ENCODE data around the gene ATP8A1.
"Not testable (repeated sequence)": the region's sequence is repeated elsewhere in the genome, so short reads cannot be mapped to it uniquely, and the experiment has no call there.

ATP8A1 gene

DNA sequence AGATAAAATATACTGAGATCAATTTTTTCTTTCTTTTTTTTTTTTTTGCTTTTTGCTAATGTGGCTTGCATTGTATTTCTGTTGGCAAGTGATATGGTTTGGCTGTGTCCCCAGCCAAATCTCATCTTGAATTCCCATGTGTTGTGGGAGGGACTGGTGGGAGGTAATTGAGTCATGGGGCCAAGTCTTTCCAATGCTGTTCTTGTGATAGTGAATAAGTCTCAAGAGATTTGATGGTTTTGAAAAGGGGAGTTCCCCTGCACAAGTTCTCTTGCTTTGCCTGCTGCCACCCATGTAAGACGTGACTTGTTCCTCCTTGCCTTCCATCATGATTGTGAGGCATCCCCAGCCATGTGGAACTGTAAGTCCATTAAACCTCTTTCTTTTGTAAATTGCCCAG lies 195.7 kb downstream of the ATP8A1 start:
- not testable (repeated sequence) for DNase-seq

DNA sequence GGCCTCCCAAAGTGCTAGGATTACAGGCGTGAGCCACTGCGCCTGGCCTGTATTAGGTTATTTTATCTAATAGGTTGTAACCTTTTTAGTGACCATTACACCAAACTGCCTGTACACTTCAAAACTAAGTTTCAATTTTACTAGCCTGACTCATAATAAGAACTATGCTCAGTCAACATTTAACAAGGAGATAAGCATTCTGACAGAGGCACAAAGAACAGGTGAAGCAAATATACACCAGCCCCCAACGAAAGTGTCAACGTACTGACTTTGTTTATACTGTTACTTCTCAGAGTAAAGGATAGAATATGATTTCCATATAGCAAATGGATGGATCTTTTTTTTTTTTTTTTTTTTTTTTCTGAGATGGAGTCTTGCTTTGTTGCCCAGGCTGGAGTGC lies 196.9 kb downstream of the ATP8A1 start:
- no peak for DNase-seq

DNA sequence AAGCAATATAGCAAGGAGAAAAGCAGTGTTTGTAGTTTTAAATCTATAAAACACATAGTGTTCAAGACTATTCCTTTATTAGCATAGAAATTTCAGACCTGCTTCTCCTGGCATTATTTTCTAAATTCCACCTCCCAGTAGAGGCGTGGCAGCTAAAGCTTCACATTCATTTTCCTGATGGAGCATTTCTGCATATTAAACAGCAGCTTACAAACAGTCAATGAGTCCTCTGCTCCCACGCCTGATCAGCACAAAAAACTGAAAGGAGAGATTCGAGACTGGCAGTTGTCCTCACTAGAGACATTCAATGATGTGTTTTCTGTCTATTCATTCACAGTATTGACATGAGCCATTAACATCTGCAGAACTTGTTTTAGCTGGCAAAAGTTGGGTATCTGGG lies 198.2 kb downstream of the ATP8A1 start:
- DNase-seq = no peak

DNA sequence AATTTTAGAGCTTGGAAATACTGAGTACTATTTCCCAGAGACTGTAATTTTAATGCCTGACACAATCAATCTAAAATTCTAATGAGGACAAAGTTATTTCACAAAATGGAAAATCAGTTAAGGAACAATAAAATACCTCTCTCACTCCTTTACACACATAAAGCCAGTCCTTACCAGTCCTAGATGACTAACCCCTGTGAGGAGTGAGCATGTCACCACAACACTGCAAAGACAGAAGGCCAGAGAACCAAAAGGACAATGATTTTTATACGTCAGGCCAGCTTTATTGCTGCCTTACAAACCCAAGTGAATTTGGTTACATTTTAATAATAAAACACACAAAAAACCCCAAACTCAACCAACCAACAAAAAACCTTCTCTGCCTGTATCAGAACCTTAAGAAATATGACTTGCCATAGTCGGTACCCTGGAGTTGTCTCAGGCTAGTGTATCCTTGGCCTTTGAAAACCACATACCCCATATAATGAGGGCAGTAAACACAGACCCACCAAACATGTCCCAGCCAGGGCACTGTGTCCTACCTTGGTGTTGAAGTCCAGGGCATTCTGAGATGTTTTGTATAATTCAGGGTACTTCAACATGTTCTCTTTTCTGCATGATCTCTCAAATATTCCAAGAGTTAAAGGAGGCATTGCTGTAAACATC lies 202.0 kb downstream of the ATP8A1 start:
- DNase-seq = no peak

DNA sequence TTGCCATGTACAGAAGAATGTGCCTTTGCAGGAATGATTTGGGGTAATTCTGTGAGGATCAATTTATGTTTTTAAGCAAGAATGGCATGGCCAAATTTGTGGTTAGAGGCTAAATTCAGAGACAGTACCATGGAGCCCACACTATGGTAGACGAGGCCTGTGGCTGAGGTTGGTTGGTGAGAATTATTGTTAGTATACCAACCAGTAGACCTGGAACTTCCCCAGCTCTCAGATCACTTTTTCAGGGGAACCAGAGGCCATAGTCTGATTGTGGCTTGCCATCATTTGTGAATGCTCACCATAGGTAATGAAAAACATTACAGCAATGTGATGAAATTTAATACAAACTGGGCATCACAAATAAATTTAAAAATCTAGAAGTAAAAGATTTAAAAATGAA lies 203.3 kb downstream of the ATP8A1 start:
- DNase-seq = no peak

DNA sequence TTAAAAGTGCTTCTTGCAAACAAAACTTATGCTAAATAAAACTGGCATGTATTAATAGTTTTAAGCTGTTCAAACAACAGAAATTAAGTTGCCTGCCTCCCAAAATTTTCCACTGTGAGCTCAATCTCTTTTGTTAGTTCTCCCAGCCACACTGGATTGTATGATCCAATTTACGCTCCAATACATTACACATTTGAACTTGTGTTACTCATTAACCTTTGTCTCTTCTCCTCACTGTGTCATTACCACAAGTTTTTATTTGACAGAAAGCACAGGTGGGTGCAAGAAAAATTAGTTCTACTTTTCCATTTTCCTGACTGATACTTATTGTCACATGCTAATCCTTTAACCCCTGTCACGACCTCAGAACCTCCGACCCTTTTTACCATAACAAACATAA lies 204.1 kb downstream of the ATP8A1 start:
- DNase-seq = no peak

DNA sequence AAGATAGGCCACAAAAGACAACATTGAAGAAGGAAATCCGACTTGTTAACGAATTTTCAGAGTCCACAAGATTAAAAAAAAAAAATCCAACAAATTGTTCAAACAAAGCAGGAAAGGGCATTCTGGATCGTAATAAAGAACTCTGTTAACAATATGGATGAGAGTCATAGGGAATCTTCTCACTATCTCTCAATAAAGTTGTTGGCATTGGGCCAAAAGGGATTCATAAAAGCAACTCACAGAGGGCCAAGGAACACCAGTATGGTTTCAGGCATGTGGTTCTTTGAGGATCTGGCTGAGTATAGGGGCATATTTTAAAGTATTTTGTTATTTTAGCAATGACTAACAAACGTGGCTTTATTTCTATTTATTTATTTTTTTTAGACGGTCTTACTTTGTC lies 210.1 kb downstream of the ATP8A1 start:
- no peak for DNase-seq

DNA sequence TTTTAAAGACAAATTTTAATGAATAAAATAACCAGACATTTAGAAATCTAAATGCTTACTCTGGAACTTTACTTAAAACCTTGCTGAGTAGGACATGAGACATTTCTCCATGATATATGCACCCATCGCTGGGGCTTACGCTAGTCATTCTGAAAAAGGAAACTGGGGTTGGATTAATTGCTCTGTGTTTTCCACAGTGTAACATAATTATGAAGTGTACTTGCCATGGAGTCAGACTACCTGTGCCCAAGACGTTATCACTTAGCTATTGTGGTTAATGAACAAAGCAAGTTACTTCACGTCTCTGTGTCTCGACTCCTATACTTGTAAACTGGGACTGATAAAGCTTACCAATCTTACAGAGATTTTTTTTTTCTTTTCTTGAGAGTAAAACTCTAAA lies 211.9 kb downstream of the ATP8A1 start:
- DNase-seq = no peak

DNA sequence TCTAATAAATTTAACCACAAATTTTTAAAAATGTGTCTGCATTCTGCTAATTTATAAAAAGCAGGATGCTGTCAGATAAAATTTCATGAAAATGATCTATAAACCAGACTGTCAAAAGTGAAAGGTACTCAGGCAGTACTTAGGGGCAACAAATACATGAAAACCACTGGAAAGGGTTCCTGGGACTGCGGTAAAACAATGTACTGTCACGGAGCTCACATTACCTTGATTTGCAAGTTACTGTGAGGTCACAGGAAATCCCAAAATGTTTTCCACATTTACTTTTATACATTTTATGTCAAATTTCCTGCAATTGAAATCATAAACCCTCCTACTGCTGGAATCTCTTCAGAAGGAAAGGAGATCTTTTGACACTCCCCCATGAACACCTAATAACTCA lies 214.3 kb downstream of the ATP8A1 start:
- no peak for DNase-seq

DNA sequence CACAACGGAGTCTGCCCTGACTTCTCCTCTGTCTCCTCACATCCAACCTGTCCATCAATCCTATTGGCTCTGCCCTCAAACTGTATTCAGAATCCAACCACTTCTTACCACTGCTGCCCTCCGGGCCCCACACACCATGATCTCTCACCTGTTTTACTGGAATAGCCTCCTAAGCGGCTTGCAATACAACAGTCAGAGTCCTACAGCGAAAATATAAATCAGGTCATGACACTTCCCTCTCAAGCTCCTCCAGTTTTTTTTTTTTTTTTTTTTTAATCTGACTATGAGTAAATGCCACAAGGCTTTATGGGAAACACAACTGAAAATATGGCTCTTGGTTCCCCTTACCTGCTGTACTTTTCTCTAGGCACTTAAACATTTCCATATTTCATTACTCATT lies 216.8 kb downstream of the ATP8A1 start:
- no peak for DNase-seq

DNA sequence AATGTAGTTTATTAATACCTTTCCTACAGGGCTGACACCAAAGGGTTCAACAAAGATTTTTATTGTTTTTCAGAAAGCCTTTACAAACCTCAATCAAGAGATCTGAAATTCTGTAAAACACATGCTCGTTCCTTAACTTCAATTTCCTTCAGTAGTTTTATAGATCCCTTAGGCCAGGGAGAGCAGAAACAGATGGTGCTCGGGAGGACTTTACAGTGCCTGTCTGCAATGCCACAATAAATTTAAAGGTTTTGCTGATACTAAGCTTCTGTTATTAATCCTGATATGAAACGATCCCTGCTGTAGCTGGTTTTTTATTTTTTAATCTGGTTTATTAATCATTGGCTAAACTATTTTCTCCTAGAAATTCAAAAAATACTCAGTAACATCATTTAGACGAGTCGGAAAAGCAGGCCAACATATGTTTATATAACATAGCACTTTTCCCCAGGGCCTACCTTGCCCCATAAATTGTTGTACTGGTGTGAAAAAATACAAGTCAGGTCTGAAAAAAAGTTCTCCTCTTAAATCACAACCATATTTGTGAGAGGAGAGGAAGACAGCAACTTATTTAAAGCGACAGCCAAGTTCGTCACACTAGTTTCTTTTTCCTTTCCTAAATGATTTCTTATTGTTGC lies 219.9 kb downstream of the ATP8A1 start:
- no peak for DNase-seq

DNA sequence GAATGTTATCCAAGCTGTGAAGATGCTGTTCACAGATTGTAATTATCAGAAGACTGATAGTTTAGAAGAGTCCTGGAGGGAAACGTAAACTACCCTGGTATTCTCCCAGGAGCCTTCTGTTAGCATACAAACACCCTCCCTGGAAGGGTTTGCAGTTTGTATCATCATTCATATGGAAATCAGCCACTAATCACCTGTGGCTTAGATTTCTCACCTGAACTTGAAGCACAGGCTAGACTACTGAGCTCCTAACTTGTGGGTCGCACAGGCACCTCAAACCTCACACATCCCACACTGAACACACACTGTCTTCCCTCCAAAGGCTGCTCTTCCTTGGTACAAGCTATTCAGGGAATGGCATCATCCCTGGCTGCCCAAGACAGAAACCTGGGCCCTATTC lies 228.9 kb downstream of the ATP8A1 start:
- DNase-seq = no peak

DNA sequence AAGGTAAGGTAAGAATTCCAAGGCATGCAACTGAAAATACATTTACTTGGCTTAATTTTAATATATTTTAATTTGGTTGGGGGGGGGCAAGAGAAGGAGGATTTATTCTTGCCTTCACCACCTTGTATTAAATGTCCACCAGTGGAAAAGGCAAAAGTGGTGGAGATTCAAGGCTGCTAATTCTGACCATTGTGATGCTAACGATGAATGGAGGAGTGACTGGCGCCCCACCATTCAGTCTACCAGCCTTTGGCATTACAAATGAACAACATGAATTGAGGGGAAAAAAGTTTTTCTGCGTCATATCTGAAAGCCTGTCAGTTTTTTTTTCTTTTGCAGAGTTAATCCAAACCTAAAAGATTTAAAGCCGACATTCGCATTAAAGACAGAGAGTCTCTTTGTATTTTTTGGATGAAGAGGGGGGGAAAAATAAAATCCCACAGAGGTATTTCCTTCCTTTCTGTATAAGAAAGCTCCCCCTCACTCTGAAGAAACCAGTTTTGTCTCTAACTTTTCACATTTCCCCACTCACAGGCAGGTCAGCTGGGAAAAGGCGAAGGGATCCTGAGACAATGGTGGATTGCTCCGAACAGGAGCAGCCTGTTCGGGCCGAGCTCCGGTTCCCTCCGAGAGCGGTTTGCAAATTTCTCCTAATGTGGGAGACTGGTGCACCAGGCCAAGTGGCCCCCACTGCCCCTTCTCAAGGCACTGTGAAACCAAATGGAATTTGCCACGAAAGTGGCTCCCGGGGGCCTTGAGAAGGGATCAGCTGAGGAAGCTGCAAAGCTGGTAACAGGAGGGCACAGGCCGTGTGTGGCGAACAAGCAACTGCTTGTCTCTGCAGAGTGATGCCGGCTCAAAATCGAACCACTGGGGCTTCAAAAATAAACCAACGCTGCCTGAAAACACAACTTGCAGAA lies 231.5 kb downstream of the ATP8A1 start:
- no peak for DNase-seq

DNA sequence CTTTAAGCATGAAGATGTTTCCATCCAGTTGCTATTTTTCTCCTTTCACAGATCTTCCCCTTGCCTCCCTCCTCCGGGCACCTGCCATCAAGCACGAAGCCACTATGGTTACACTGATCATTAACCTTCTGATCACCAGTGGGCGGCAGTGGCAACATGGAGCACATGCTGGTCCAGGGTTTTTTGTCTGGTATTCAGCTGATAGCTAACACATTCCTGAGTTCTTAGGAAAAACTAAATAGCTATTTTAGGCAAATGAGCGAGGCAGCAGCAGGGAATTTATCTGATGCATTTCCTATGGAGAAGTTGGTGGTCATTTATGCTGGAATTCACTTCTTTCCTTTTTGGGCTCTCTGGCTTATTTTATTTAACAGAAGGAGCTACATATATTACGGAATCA lies 236.8 kb downstream of the ATP8A1 start:
- peak; percentile 5 for DNase-seq

DNA sequence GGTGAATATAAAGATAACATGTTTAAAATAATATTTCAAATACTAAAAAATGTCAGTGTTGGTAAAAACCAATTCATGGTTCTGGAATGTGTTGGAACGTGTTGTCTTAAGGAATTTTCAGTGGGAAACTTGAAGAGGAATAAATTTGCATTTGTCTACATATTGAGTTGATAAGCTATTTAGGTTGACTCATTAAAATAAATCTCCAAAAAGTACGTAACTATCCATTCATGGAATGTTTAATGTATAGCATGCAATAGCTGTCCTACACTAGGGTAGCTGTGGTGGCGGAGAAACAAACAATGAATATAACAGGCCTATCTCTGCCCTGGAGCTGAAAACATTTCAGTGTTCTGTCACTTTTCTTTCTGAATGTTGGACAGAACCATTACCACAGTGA lies 239.4 kb downstream of the ATP8A1 start:
- no peak for DNase-seq

DNA sequence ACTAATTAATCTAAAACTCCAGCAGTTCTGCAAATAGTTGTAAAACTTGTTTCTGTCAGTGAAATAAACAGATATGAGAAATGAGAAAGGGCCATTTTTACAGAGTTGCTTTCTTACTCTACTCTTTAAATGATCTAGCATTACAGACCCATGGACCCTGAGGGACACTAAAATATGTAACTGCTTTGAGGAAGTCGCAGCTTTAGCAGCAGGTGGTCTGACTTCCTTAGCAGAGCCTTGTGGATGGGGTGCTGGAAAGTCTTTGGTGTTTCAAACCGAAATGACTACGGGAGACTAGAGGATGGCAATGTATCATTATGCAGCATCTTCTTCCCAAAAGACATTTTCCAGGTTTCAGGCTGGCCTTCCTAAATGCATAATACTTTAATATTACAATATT lies 240.9 kb downstream of the ATP8A1 start:
- no peak for DNase-seq

DNA sequence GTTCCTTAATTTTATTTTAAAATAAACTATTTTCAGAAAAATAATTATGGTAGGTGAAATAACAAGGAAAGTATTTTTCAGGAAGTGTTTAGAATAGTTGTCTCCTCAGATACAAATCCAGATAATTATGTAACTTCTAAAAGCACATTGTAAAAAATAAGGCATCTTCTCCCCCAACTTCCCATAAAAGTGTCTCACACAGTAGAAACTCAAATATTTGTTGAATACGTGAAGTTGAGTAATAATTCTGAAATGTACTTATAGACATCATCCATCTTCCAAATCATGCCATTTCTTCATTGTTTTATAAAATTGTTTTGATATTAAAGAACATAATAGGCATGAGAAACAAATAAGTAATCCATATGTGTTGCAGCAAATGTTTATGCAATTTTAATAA lies 241.6 kb downstream of the ATP8A1 start:
- DNase-seq = no peak

DNA sequence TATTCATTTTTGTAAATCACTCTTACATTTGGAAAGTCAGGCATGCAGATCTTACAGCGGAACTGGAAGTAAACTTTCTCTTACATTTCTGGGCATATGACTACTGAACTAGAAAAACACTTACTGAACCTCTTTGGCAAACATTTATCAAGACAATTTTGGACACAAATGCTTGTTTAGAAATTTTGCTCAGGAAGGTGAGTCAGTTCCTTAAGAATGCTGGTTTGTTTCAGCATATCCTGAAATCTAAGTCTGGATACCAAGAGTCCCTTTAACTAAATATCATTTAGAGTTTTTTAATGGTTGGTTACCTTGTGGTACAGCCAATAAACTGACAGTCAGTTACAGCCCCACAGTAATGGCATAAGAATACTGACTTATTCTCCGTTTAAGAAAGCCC lies 244.7 kb downstream of the ATP8A1 start:
- DNase-seq = peak; percentile 46

DNA sequence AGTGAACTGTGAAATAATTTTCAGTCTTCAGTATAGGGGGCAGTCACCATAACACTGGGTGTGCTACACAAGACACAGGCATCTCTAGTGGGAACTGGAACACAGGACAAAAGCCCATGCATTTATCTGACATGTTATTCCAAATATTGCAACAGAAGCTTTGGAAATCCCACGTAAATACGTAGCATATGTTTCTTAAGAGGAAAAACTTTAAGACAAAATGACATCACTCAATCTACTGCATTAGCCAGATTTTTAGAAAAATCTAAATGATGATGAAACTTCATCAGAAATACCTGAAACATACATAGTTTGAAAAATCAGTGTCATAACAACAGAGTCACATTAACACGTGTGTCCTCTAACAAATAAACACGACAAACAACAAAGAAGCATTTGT lies 245.1 kb downstream of the ATP8A1 start:
- DNase-seq = no peak

DNA sequence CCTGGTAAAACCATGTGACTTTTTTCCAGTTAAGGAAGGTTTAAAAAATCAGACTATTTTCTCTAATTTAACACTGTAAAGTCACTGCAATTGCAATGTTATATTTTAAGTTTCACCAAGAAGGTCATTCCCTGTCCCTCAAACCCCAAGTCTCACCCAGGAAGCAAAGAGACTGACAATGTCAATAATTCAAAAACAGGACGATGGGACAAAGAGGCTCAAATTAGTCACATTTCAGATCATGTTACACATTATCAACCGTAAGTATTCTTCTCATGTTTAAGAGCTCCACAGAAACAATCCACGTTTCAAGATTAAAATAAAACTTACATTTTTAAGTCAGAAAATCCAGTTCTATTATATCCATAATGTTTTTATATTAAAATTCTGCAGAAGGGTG lies 246.5 kb downstream of the ATP8A1 start:
- no peak for DNase-seq

DNA sequence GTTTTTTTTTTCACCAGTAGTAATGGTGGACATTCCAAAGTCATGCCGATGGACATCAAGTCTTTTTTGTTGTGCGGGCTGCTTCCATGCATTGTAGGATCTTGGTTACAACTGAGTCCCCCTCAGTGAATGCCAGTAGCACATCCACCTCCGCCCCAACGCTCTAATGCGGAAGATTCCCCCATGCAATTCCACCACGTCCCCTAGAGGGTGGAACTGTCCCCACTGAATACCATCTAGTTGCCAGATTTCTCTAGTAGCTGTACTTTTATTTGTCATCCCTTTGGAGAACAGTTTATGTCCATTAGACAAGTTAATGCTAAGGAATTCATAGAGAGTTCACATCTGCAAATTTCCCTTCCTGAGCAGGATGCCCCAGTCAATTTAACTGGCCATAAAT lies 252.9 kb downstream of the ATP8A1 start:
- DNase-seq = no peak

DNA sequence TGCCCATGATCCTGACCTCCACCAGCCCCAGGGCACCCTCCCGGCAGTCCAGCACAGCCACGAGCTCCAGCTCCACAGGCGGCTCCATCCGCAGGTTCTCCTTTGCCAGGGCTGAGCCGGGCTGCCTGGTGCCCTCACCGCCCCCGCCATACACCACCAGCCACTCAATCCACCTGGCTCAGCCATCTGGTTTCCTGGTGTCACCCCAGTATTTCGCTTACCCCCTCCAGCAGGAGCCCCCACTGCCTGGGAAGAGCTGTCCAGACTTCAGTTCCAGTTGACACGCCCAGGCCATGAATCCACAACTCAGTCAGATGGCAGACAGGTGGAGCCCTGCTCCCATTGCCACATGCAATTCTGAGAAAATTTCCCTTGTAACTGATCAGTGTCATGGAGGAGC lies 255.7 kb downstream of the ATP8A1 start:
- no peak for DNase-seq

DNA sequence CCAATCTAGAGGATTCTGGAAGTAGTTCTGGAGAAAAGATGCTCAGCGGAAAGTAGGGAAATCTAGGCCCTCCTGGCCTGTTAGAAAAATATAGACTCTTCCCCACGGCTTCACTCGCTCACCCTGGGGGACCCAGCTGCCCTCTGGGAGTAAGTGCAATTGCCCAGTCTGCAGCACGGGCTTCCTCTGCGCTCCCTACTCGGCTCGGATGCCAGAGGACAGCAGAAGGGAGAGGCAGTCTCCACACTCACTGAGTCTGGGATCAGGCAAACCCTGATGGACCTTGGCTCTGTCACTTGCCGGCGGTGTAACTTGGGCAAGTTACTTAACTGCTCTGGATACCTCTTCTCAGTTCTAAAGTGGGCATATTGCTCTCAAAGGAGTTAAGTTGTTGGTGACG lies 257.5 kb downstream of the ATP8A1 start:
- DNase-seq = no peak

DNA sequence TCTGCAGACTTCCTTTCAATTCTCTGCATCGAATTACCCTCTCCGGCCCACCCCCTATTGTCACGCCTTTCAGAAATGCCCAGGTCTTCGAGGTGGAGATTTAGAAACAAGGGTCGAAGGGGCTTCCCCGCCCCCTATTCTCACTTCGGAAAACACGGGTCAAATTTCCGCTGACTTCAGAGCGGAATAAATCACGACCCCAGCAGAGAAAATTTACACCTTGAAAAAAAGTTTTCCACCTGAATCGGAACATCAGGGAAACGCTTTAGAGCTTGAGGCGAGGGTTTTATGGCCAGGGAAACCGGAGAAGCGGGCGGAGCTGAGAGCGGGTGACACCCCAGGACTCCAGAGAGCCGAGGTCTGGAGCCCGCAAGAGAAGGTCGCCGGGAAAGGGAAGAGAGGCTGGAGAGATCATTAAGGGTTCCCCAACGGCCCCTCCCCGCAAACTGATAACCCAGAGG lies 258.0 kb downstream of the ATP8A1 start:
- DNase-seq = no peak
